ENCODE data around the gene RIGI. TPM values are rescaled to one million over a fixed set of nuclear protein-coding genes. Genes with fewer than 3 reads are reported as not detected.
A peak's percentile ranks its signal among the peaks of the same experiment; 100 is the strongest.

Gene RIGI
- total and polyA plus RNA-seq, 2 of the 13 experiments (the other 11 are each of a cell fraction or from before 2014, with no cell fraction given): 3.0 to 8.2 TPM

DNA sequence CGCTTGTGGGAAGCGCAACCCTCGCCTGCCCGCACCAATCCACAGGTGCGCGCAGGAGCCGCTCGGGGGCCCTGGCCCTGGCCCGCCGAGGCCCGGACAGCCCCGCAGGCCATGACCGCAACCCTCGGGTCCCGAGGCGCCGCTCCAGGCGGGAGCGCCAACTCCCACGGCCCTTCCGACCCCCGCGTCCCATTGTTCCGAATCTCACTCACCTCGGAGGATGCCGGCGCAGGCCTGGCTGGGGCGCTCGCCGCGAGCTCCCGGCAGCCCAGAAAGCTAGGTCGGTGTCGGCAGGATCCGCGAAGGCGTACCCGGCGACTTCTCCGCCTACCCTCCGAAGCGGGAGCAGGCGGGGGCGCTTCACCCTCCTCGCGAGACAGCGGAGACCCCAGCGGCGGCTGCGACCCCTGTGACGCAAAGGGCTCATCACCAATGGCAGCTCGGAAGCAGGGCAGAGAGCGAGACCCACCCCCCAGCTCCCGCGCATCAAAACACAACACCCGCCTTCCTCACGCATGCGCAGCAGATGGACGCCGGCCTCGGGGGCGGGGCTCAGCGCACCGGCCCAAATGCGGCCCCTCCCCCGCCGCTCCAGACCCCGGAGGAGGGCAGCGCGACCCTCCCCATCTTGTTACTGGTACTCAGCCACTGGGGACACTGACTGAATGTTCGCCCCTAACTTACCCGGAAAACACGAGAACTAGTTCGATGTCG lies 24.7 kb upstream of the RIGI start (continued):
- TF ChIP-seq, protein P1, sequence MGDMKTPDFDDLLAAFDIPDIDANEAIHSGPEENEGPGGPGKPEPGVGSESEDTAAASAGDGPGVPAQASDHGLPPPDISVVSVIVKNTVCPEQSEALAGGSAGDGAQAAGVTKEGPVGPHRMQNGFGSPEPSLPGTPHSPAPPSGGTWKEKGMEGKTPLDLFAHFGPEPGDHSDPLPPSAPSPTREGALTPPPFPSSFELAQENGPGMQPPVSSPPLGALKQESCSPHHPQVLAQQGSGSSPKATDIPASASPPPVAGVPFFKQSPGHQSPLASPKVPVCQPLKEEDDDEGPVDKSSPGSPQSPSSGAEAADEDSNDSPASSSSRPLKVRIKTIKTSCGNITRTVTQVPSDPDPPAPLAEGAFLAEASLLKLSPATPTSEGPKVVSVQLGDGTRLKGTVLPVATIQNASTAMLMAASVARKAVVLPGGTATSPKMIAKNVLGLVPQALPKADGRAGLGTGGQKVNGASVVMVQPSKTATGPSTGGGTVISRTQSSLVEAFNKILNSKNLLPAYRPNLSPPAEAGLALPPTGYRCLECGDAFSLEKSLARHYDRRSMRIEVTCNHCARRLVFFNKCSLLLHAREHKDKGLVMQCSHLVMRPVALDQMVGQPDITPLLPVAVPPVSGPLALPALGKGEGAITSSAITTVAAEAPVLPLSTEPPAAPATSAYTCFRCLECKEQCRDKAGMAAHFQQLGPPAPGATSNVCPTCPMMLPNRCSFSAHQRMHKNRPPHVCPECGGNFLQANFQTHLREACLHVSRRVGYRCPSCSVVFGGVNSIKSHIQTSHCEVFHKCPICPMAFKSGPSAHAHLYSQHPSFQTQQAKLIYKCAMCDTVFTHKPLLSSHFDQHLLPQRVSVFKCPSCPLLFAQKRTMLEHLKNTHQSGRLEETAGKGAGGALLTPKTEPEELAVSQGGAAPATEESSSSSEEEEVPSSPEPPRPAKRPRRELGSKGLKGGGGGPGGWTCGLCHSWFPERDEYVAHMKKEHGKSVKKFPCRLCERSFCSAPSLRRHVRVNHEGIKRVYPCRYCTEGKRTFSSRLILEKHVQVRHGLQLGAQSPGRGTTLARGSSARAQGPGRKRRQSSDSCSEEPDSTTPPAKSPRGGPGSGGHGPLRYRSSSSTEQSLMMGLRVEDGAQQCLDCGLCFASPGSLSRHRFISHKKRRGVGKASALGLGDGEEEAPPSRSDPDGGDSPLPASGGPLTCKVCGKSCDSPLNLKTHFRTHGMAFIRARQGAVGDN (CRISPR knock-in tag; IDR thresholded peaks at IDR 0.05): peak; percentile 86
- peak; percentile 70 for TF ChIP-seq ATF1 (CRISPR knock-in tag; IDR thresholded peaks at IDR 0.05)
- TF ChIP-seq, protein P2, sequence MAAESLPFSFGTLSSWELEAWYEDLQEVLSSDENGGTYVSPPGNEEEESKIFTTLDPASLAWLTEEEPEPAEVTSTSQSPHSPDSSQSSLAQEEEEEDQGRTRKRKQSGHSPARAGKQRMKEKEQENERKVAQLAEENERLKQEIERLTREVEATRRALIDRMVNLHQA (CRISPR knock-in tag; IDR thresholded peaks at IDR 0.05): no peak
- TF ChIP-seq FOXO1 (CRISPR knock-in tag; IDR thresholded peaks at IDR 0.05): peak; percentile 32; the same call in 1 of the 2 replicates
- TF ChIP-seq HNRNPK (IDR thresholded peaks at IDR 0.05; ENCODE audit: low read depth, low read length, poor library complexity, severe bottlenecking): no peak
- no peak for TF ChIP-seq HNRNPH1 (optimal IDR thresholded peaks at IDR 0.05; ENCODE audit: low read depth, low read length)
- TF ChIP-seq CREM (IDR thresholded peaks at IDR 0.05): peak; percentile 70
- TF ChIP-seq CREM (CRISPR knock-in tag; IDR thresholded peaks at IDR 0.05): no peak
- peak; percentile 19; the same call in 1 of the 2 replicates for TF ChIP-seq ZNF274 (CRISPR knock-in tag; IDR thresholded peaks at IDR 0.05)
- no peak for TF ChIP-seq NR2F6 (IDR thresholded peaks at IDR 0.05)
- TF ChIP-seq NR2F6 (CRISPR knock-in tag; IDR thresholded peaks at IDR 0.05): peak; percentile 71
- no peak for TF ChIP-seq ZNF446 (CRISPR knock-in tag; IDR thresholded peaks at IDR 0.05)
- peak; percentile 76 for TF ChIP-seq ZFX (CRISPR knock-in tag; IDR thresholded peaks at IDR 0.05; ENCODE audit: low read depth)
- TF ChIP-seq NCOA1 (CRISPR knock-in tag; IDR thresholded peaks at IDR 0.05): 0 out of 2 replicates have a peak, but pooled peaks have one; percentile 47
- TF ChIP-seq MED8 (CRISPR knock-in tag; IDR thresholded peaks at IDR 0.05; ENCODE audit: insufficient replicate concordance): no peak
- TF ChIP-seq, protein P3, sequence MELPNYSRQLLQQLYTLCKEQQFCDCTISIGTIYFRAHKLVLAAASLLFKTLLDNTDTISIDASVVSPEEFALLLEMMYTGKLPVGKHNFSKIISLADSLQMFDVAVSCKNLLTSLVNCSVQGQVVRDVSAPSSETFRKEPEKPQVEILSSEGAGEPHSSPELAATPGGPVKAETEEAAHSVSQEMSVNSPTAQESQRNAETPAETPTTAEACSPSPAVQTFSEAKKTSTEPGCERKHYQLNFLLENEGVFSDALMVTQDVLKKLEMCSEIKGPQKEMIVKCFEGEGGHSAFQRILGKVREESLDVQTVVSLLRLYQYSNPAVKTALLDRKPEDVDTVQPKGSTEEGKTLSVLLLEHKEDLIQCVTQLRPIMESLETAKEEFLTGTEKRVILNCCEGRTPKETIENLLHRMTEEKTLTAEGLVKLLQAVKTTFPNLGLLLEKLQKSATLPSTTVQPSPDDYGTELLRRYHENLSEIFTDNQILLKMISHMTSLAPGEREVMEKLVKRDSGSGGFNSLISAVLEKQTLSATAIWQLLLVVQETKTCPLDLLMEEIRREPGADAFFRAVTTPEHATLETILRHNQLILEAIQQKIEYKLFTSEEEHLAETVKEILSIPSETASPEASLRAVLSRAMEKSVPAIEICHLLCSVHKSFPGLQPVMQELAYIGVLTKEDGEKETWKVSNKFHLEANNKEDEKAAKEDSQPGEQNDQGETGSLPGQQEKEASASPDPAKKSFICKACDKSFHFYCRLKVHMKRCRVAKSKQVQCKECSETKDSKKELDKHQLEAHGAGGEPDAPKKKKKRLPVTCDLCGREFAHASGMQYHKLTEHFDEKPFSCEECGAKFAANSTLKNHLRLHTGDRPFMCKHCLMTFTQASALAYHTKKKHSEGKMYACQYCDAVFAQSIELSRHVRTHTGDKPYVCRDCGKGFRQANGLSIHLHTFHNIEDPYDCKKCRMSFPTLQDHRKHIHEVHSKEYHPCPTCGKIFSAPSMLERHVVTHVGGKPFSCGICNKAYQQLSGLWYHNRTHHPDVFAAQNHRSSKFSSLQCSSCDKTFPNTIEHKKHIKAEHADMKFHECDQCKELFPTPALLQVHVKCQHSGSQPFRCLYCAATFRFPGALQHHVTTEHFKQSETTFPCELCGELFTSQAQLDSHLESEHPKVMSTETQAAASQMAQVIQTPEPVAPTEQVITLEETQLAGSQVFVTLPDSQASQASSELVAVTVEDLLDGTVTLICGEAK (IDR thresholded peaks at IDR 0.05): no peak
- TF ChIP-seq, protein P3 (CRISPR knock-in tag; IDR thresholded peaks at IDR 0.05): 0 out of 2 replicates have a peak, but pooled peaks have one; percentile 27
- TF ChIP-seq POLR2AphosphoS5 (IDR thresholded peaks at IDR 0.05; ENCODE audit: low read depth, low read length): peak; percentile 57; the same call in 1 of the 2 replicates

Data from HepG2 (cell line).